ENCODE results near the gene MAP3K2.
A peak's percentile ranks its signal among the peaks of the same experiment; 100 is the strongest.

The MAP3K2 gene

GRCh38 chr2:127387655-127388422, at the start of gene MAP3K2:
TSS of gene MAP3K2 (minus strand) at chr2:127387975. CDS start at chr2:127343129, 44,846 bp downstream.
- DNase-seq (ENCODE audit: low read depth) = peak; percentile 56

GRCh38 chr2:127437056-127437455, 49.3 kb upstream of the MAP3K2 start:
- DNase-seq (ENCODE audit: low read depth) = no peak

GRCh38 chr2:127434515-127434914, 46.7 kb upstream of the MAP3K2 start:
- DNase-seq (ENCODE audit: low read depth) = no peak

- no peak for DNase-seq (ENCODE audit: low read depth)
Measured at GRCh38 chr2:127431408-127432023, 43.7 kb upstream of the MAP3K2 start.

- DNase-seq (ENCODE audit: low read depth) = no peak
Measured at GRCh38 chr2:127429844-127430425, 42.2 kb upstream of the MAP3K2 start.

- DNase-seq (ENCODE audit: low read depth) = no peak
Measured at GRCh38 chr2:127429291-127429690, 41.5 kb upstream of the MAP3K2 start.

GRCh38 chr2:127428815-127429109, 41.0 kb upstream of the MAP3K2 start:
- no peak for DNase-seq (ENCODE audit: low read depth)

- no peak for DNase-seq (ENCODE audit: low read depth)
Measured at GRCh38 chr2:127428057-127428814, 40.5 kb upstream of the MAP3K2 start.

GRCh38 chr2:127427376-127428056, 39.7 kb upstream of the MAP3K2 start:
- DNase-seq (ENCODE audit: low read depth) = no peak

GRCh38 chr2:127426501-127427354, 39.0 kb upstream of the MAP3K2 start:
- DNase-seq (ENCODE audit: low read depth) = no peak

- no peak for DNase-seq (ENCODE audit: low read depth)
Measured at GRCh38 chr2:127425540-127426490, 38.0 kb upstream of the MAP3K2 start.

GRCh38 chr2:127424598-127425520, 37.1 kb upstream of the MAP3K2 start:
- no peak for DNase-seq (ENCODE audit: low read depth)

GRCh38 chr2:127423880-127424279, 36.1 kb upstream of the MAP3K2 start:
- no peak for DNase-seq (ENCODE audit: low read depth)

GRCh38 chr2:127423478-127423843, 35.7 kb upstream of the MAP3K2 start:
- DNase-seq (ENCODE audit: low read depth) = no peak

GRCh38 chr2:127422559-127423477, 35.0 kb upstream of the MAP3K2 start:
- no peak for DNase-seq (ENCODE audit: low read depth)

- no peak for DNase-seq (ENCODE audit: low read depth)
Measured at GRCh38 chr2:127421871-127422558, 34.2 kb upstream of the MAP3K2 start.

GRCh38 chr2:127421116-127421800, 33.5 kb upstream of the MAP3K2 start:
- DNase-seq (ENCODE audit: low read depth) = no peak

All from CMK (cell line).